Measurements from ENCODE around the gene IGFBP6. TPM values are rescaled to one million over a fixed set of nuclear protein-coding genes. Genes with fewer than 3 reads are reported as not detected.

The IGFBP6 gene
- total and polyA plus RNA-seq, 2 donors = 10.0 to 27.4 TPM

- no peaks in the 10 kb centered on the region for H3K9me3 ChIP-seq (ENCODE audit: control insufficient read depth in 2 of 2, insufficient read depth in 1 of 2, low read length in 1 of 2)
- no peaks in the 10 kb centered on the region for H3K36me3 ChIP-seq (ENCODE audit: control insufficient read depth in 2 of 2, insufficient read depth in 2 of 2, low read length in 1 of 2)
- H3K4me3 ChIP-seq (ENCODE audit: low read length in 2 of 2) = no peak overlapping the region
- no peak for DNase-seq (ENCODE audit: low read depth in 6 of 9, low spot score in 9 of 9)
- 95% methylated on average over 13 of the region's 13 CpGs for WGBS
- H3K27ac ChIP-seq (ENCODE audit: low read depth in 1 of 2, low read length in 1 of 2) = no peak overlapping the region
- H3K4me1 ChIP-seq (ENCODE audit: control insufficient read depth in 2 of 2, insufficient read depth in 2 of 2, low read length in 2 of 2) = peaks cover 0 to 15% of the 10 kb centered on the region in 2 donors
- H3K27me3 ChIP-seq (ENCODE audit: control insufficient read depth in 2 of 2, insufficient read depth in 1 of 2, low read length in 1 of 2) = peaks cover 0 to 6% of the 10 kb centered on the region in 2 donors
Measured at GRCh38 chr12:53057816-53058500, 39.5 kb upstream of the IGFBP6 start.

DNA sequence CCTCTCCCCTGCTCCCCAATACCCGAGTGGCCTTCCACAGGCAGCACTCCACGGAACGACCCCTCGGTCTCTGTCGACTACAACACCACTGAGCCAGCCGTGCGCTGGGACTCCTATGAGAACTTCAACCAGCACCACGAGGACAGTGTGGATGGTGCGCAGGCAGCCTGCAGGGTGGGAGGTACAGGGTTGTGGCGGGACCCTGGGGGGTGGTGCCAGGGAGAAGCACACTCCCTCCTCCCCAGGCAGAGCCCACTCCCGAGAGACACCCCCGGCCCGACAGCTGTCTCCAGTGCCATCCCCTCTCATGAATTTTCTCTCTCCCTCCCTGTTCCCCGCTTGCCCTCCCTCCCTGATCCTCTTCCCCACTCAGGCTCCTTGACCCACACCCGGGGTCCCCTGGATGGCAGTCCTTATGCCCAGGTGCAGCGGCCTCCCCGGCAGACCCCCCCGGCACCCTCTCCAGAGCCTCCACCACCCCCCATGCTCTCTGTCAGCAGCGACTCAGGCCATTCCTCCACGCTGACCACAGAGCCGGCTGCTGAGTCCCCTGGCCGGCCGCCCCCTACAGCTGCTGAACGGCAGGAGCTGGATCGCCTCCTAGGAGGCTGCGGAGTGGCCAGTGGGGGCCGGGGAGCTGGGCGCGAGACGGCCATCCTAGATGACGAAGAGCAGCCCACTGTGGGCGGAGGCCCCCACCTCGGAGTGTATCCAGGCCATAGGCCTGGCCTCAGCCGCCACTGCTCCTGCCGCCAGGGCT is 38.6 kb upstream of the IGFBP6 start:
- DNase-seq (ENCODE audit: low read depth in 6 of 9, low spot score in 9 of 9) = no peak
- H3K27ac ChIP-seq (ENCODE audit: low read depth in 1 of 2, low read length in 1 of 2) = no peak overlapping the region
- no peaks in the 10 kb centered on the region for H3K9me3 ChIP-seq (ENCODE audit: control insufficient read depth in 2 of 2, insufficient read depth in 1 of 2, low read length in 1 of 2)
- no peak overlapping the region for H3K4me3 ChIP-seq (ENCODE audit: low read length in 2 of 2)
- H3K4me1 ChIP-seq (ENCODE audit: control insufficient read depth in 2 of 2, insufficient read depth in 2 of 2, low read length in 2 of 2) = peaks cover 0 to 10% of the 10 kb centered on the region in 2 donors
- H3K36me3 ChIP-seq (ENCODE audit: control insufficient read depth in 2 of 2, insufficient read depth in 2 of 2, low read length in 1 of 2) = peaks cover 3 to 4% of the 10 kb centered on the region in 2 donors
- 95% methylated on average over 35 of the region's 35 CpGs for WGBS
- peaks cover 0 to 4% of the 10 kb centered on the region in 2 donors for H3K27me3 ChIP-seq (ENCODE audit: control insufficient read depth in 2 of 2, insufficient read depth in 1 of 2, low read length in 1 of 2)

DNA sequence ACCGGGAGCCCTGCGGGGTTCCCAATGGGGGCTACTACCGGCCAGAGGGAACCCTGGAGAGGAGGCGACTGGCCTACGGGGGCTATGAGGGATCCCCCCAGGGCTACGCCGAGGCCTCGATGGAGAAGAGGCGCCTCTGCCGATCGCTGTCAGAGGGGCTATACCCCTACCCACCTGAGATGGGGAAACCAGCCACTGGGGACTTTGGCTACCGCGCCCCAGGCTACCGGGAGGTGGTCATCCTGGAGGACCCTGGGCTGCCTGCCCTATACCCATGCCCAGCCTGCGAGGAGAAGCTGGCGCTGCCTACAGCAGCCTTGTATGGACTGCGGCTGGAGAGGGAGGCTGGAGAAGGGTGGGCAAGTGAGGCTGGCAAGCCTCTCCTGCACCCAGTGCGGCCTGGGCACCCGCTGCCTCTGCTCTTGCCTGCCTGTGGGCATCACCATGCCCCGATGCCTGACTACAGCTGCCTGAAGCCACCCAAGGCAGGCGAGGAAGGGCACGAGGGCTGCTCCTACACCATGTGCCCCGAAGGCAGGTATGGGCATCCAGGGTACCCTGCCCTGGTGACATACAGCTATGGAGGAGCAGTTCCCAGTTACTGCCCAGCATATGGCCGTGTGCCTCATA is 37.9 kb upstream of the IGFBP6 start:
- Histone ChIP-seq H3K27me3 (ENCODE audit: control insufficient read depth in 2 of 2, insufficient read depth in 1 of 2, low read length in 1 of 2) (no peaks in the 10 kb centered on the region), H3K9me3 (ENCODE audit: control insufficient read depth in 2 of 2, insufficient read depth in 1 of 2, low read length in 1 of 2) (no peaks in the 10 kb centered on the region), H3K27ac (ENCODE audit: low read depth in 1 of 2, low read length in 1 of 2) (no peak overlapping the region), H3K4me3 (ENCODE audit: low read length in 2 of 2) (no peak overlapping the region), H3K36me3 (ENCODE audit: control insufficient read depth in 2 of 2, insufficient read depth in 2 of 2, low read length in 1 of 2) (peaks cover 6 to 10% of the 10 kb centered on the region in 2 donors), H3K4me1 (ENCODE audit: control insufficient read depth in 2 of 2, insufficient read depth in 2 of 2, low read length in 2 of 2) (peaks cover 0 to 5% of the 10 kb centered on the region in 2 donors)
- WGBS = 96% methylated on average over 24 of the region's 24 CpGs
- DNase-seq (ENCODE audit: low read depth in 6 of 9, low spot score in 9 of 9) = no peak

GRCh38 chr12:53060064-53060720 is 37.3 kb upstream of the IGFBP6 start:
- no peaks in the 10 kb centered on the region for H3K9me3 ChIP-seq (ENCODE audit: control insufficient read depth in 2 of 2, insufficient read depth in 1 of 2, low read length in 1 of 2)
- H3K36me3 ChIP-seq (ENCODE audit: control insufficient read depth in 2 of 2, insufficient read depth in 2 of 2, low read length in 1 of 2) = peaks cover 10 to 17% of the 10 kb centered on the region in 2 donors
- no peaks in the 10 kb centered on the region for H3K27me3 ChIP-seq (ENCODE audit: control insufficient read depth in 2 of 2, insufficient read depth in 1 of 2, low read length in 1 of 2)
- H3K4me3 ChIP-seq (ENCODE audit: low read length in 2 of 2) = no peak overlapping the region
- no peak overlapping the region for H3K27ac ChIP-seq (ENCODE audit: low read depth in 1 of 2, low read length in 1 of 2)
- DNase-seq (ENCODE audit: low read depth in 6 of 9, low spot score in 9 of 9) = no peak
- peaks cover 0 to 4% of the 10 kb centered on the region in 2 donors for H3K4me1 ChIP-seq (ENCODE audit: control insufficient read depth in 2 of 2, insufficient read depth in 2 of 2, low read length in 2 of 2)
- 93% methylated on average over 17 of the region's 17 CpGs for WGBS

- no peaks in the 10 kb centered on the region for H3K27me3 ChIP-seq (ENCODE audit: control insufficient read depth in 2 of 2, insufficient read depth in 1 of 2, low read length in 1 of 2)
- H3K36me3 ChIP-seq (ENCODE audit: control insufficient read depth in 2 of 2, insufficient read depth in 2 of 2, low read length in 1 of 2) = peaks cover 15 to 23% of the 10 kb centered on the region in 2 donors
- no peaks in the 10 kb centered on the region for H3K9me3 ChIP-seq (ENCODE audit: control insufficient read depth in 2 of 2, insufficient read depth in 1 of 2, low read length in 1 of 2)
- no peak for DNase-seq (ENCODE audit: low read depth in 6 of 9, low spot score in 9 of 9)
- WGBS = 76% methylated on average over 18 of the region's 18 CpGs
- no peak overlapping the region for H3K4me3 ChIP-seq (ENCODE audit: low read length in 2 of 2)
- H3K27ac ChIP-seq (ENCODE audit: low read depth in 1 of 2, low read length in 1 of 2) = no peak overlapping the region
- peaks cover 0 to 4% of the 10 kb centered on the region in 2 donors for H3K4me1 ChIP-seq (ENCODE audit: control insufficient read depth in 2 of 2, insufficient read depth in 2 of 2, low read length in 2 of 2)
Measured at GRCh38 chr12:53060721-53061276, 36.7 kb upstream of the IGFBP6 start.

DNA sequence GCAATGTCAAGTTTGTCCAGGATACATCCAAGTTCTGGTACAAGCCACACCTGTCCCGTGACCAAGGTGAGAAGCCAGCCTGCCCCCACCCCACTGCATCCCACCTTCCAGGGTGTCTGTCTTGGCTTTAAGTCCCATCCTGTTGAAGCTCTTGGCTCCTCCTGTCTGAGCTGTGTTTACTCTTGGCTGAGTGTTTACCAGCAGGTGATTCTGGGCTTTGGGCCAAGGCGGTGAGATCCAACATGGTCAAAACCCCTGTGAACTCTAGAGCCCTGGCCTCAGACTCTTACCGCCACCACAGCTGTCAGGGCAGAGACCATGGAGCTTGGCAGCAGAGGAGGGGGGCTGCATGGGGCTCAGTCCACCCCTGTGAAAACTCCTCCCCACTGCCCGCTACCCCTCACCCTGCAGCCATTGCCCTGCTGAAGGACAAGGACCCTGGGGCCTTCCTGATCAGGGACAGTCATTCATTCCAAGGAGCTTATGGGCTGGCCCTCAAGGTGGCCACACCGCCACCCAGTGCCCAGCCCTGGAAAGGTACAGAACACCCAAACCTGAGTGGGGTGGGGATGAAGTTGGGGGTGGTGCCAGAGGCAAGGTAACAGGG is 36.0 kb upstream of the IGFBP6 start:
- no peaks in the 10 kb centered on the region for H3K27me3 ChIP-seq (ENCODE audit: control insufficient read depth in 2 of 2, insufficient read depth in 1 of 2, low read length in 1 of 2)
- no peaks in the 10 kb centered on the region for H3K9me3 ChIP-seq (ENCODE audit: control insufficient read depth in 2 of 2, insufficient read depth in 1 of 2, low read length in 1 of 2)
- H3K4me3 ChIP-seq (ENCODE audit: low read length in 2 of 2) = no peak overlapping the region
- no peak overlapping the region for H3K27ac ChIP-seq (ENCODE audit: low read depth in 1 of 2, low read length in 1 of 2)
- 93% methylated on average over 5 of the region's 5 CpGs for WGBS
- H3K4me1 ChIP-seq (ENCODE audit: control insufficient read depth in 2 of 2, insufficient read depth in 2 of 2, low read length in 2 of 2) = peaks cover 0 to 11% of the 10 kb centered on the region in 2 donors
- no peak for DNase-seq (ENCODE audit: low read depth in 6 of 9, low spot score in 9 of 9)
- H3K36me3 ChIP-seq (ENCODE audit: control insufficient read depth in 2 of 2, insufficient read depth in 2 of 2, low read length in 1 of 2) = peaks cover 16 to 29% of the 10 kb centered on the region in 2 donors

DNA sequence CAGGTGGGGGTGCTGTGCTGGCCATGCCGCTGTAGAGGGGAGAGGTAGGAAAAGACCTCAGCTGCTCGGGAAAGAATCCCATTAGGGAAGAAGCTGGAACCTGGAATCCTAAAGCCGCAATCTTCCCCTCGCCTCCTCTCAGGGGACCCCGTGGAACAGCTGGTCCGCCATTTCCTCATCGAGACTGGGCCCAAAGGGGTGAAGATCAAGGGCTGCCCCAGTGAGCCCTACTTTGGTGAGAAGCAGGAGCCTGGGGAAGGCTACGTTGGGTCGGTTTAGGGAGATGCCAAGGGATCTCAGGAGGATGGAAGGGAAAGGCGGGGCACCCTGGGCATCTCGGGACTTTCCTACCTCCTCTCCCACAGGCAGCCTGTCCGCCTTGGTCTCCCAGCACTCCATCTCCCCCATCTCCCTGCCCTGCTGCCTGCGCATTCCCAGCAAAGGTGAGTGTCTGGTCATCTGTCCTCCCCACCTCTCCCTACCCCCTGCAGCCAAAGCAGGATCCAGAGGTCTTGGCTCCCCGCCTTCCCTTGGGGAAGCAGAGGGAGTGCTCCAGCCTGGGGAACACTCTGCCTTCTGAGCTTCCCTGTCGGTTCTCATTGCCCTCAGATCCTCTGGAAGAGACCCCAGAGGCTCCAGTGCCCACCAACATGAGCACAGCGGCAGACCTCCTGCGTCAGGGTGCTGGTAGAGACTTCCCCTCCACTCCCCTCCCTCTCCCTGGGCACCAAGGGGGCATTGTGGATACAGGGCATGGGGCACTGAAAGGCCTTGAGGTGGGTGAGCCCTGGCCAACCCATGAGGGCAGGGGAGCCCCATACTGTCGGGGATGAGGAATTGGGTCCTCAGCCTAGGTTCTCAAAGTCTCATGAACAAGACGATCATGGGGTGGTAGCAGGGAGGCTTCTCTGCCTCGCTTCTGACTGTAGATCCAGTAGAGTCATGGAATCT is 35.2 kb upstream of the IGFBP6 start:
- Histone ChIP-seq H3K27ac (ENCODE audit: low read depth in 1 of 2, low read length in 1 of 2) (no peak overlapping the region), H3K4me1 (ENCODE audit: control insufficient read depth in 2 of 2, insufficient read depth in 2 of 2, low read length in 2 of 2) (peaks cover 0 to 11% of the 10 kb centered on the region in 2 donors), H3K36me3 (ENCODE audit: control insufficient read depth in 2 of 2, insufficient read depth in 2 of 2, low read length in 1 of 2) (peaks cover 17 to 32% of the 10 kb centered on the region in 2 donors)

More for the DNA sequence above, 35.2 kb upstream of the IGFBP6 start:
- no peaks in the 10 kb centered on the region for H3K9me3 ChIP-seq (ENCODE audit: control insufficient read depth in 2 of 2, insufficient read depth in 1 of 2, low read length in 1 of 2)
- H3K4me3 ChIP-seq (ENCODE audit: low read length in 2 of 2) = no peak overlapping the region
- H3K27me3 ChIP-seq (ENCODE audit: control insufficient read depth in 2 of 2, insufficient read depth in 1 of 2, low read length in 1 of 2) = no peaks in the 10 kb centered on the region
- WGBS = 89% methylated on average over 20 of the region's 20 CpGs
- no peak for DNase-seq (ENCODE audit: low read depth in 6 of 9, low spot score in 9 of 9)
